Omental fat pad (tissue), 4 donors: Measurements from ENCODE around the gene SIRPB2. TPM values are rescaled to one million over a fixed set of nuclear protein-coding genes. Genes with fewer than 3 reads are reported as not detected.

ENCODE experiments used
- ATAC-seq: fragments of 150-250 bp; one replicate; pipeline ENCODE4 v1.9.1; 2016; ENCODE audit warnings: mild to moderate bottlenecking, moderate library complexity; ENCODE audit not compliant: low FRiP score
- DNase-seq: peaks from one replicate; pipeline ENCODE4 v3.0.0-alpha.2; 2019; ENCODE audit warnings: low spot score
- CTCF ChIP-seq, 3 donors: fragments of 450-650 bp; IDR thresholded peaks; one replicate each; pipeline ENCODE4 v1.5.1; 2016 to 2017; ENCODE audit warnings: antibody characterized with exemption in 3 of 3, mild to moderate bottlenecking in 3 of 3, moderate library complexity in 2 of 3
- total RNA-seq, 4 donors: library from RNA; depleted of rRNA; stranded (reverse); fragments of >200 nt; gene quantifications; one replicate each; pipeline ENCODE4 v1.1.0, GENCODE V29; 2016

Gene SIRPB2
- total RNA-seq, 4 donors from 2014 or later = 13.6 to 35.0 (median 25.7) TPM

GRCh38 chr20:1460275-1460674 is 30.9 kb downstream of the SIRPB2 start:
- TF ChIP-seq CTCF (IDR thresholded peaks at IDR 0.05) = no peak

GRCh38 chr20:1457992-1458391 is 33.2 kb downstream of the SIRPB2 start:
- TF ChIP-seq CTCF (IDR thresholded peaks at IDR 0.05) = no peak
- DNase-seq = no peak
- no peak for ATAC-seq

More at GRCh38 chr20:1460275-1460674, 30.9 kb downstream of the SIRPB2 start:
- ATAC-seq (no peak), DNase-seq (no peak)

- ATAC-seq (no peak), DNase-seq (no peak)
- no peak for TF ChIP-seq CTCF (IDR thresholded peaks at IDR 0.05)
These were observed 34.9 kb downstream of the SIRPB2 start for GRCh38 chr20:1456300-1456699.

- ATAC-seq = no peak
- DNase-seq = no peak
- TF ChIP-seq CTCF (IDR thresholded peaks at IDR 0.05) = no peak
These were observed 40.2 kb downstream of the SIRPB2 start for GRCh38 chr20:1450926-1451491.

GRCh38 chr20:1449370-1449769 is 41.9 kb downstream of the SIRPB2 start:
- no peak for DNase-seq
- no peak for ATAC-seq
- TF ChIP-seq CTCF (IDR thresholded peaks at IDR 0.05) = no peak

GRCh38 chr20:1448081-1448620 is 43.1 kb downstream of the SIRPB2 start:
- no peak for TF ChIP-seq CTCF (IDR thresholded peaks at IDR 0.05)
- no peak for ATAC-seq

GRCh38 chr20:1446536-1446935 is 44.7 kb downstream of the SIRPB2 start:
- no peak for TF ChIP-seq CTCF (IDR thresholded peaks at IDR 0.05)
- DNase-seq = no peak
- ATAC-seq = no peak

More at GRCh38 chr20:1448081-1448620, 43.1 kb downstream of the SIRPB2 start:
- DNase-seq = no peak
